ENCODE results near the gene FKBP1A.

The FKBP1A gene

DNA sequence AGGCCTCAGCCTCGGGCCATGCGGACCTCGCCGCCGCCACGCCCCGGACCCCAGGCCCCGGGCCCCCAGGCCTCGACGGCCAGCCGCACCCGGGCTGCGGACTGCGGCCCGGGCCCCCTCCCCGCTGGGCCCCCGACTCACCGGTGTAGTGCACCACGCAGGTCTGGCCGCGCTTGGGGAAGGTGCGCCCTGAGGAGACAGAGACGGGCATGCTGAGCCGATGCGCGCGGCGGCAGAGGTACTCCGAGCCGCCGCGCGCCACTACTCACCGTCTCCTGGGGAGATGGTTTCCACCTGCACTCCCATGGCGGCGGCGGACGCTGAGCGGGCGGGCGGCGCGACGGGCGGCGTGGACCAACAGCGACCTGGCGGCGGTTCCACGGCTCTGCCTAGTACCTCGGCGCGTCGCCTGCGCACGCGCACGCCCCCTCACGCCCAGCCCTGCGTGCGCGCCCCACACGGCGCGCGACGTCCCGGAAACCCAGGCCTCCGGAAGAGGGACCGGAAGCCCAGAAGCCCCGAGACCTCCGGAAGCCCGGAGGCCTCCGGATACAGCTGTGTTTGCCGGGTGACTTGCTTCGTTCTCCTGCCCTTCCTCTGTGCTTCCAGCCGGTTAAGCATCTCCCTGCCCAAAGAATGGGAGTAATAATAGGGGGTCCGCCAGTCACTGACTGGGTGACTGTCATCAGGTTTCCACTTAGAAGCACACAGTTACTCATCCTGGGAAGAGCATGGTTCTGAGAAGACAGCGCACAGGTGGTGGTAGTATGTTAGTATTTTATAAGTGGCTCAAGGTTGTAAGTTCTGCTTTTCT, at the start of gene FKBP1A:
Gene FKBP1A, minus strand, starts transcription at position 362 of the 814 bp plus-strand sequence. Its CDS starts 56 bp downstream, at position 306.
- DNase-seq, result peak; percentile 92

DNA sequence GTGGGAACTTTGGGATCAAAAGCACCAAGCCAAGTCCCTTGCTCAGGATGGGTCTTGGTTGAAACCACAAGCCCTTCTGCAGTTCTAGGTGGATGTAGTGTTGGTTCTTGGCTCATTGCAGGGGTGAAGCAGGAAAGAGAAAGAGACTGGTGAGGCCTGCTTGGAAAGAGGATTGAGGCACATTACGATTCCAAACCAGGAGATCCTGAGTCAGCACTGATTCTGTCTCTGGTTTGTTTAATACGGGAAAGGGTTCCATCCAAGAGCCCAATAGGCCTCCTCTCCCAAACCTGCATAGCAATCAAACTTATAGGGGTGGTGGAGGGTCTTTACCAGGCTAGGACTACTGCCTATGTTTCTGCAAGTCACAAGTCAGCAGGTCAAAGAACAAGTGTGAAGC, 49.5 kb upstream of the FKBP1A start:
- no peak for DNase-seq

DNA sequence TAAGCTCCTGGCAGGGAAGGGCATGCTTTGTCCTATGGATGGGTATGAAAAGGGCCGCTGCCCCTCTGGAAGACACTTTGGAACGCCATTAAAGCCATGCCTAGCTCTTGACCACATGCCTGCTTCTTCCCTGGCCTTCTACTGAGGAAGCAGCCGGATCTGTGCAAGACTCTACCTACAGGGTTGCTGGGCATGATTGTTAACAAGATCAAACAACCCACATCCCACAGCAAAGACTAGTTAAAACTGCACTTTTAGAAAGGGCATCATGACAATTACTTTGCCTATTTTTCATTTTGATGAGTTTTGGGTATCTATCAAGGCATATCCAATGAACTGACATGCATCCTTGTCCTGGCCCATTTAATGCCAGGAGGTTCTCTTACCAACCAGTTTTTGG, 48.3 kb upstream of the FKBP1A start:
- DNase-seq, result no peak

DNA sequence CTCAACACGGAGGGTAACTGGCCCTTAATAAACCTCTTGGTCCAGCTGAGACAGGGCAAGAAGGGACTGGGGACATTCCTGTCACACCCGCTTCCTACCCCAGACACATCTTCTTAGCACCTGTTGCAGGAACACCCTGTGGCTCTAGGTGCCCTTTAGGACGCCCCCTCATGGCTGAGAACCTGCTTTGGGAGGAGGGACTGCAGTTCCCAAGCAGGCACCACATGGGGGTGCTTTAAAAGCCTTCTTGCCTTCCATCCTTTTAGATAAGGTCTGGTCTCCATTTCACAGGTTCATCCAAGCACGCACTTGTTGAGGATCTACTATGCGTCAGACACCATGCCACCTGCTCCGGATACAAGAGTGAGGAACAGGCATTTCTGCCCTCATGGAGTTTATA, 47.2 kb upstream of the FKBP1A start:
- DNase-seq, result peak; percentile 33

DNA sequence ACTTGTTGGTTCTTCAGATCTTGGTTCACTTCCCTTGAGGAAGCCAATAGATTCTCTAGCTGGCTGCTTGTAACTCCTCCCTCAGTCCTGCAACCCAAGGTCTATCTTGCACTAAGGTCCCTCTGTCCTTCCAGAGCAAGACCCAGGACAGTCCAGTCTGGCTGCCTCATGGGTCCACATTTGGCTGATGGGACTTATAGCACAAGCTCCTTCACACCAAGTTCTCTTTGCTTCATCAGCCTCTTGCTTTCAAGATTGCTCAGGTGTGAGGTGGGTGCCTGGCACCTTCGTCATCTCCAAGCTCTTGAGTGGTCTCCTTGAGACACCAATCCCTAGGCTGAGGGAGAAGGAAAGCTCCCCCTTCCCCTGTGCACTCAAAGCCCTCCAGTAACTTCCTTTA, 45.5 kb upstream of the FKBP1A start:
- DNase-seq, result no peak

DNA sequence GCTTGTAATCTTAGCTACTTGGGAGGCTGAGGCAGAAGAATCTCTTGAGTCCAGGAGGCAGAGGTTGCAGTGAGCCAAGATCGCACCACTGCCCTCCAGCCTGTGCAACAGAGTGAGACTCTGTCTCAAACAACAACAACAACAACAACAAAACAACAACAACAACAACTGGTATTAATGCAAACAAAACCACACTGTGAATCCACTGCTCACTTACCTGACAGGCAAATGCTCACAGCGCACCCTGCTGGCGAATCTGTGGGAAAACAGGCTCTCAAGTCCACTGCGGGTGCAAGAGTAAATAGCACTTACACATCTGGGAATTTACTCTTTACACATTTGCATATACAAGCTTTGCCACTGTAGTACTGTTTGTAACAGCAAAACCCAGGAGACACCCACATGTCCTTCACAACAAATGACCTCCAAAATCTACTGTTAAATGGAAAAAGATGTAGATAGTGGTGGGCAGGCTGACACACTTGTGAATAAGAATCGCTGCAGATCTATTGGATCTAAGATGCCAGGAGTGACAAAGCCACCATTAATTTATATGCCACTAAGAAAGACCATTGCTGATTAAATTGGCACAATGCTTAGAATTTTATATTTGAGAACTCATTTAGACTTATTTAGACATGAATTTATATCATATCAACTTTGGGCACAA, 44.5 kb upstream of the FKBP1A start:
- peak; percentile 68 for DNase-seq

DNA sequence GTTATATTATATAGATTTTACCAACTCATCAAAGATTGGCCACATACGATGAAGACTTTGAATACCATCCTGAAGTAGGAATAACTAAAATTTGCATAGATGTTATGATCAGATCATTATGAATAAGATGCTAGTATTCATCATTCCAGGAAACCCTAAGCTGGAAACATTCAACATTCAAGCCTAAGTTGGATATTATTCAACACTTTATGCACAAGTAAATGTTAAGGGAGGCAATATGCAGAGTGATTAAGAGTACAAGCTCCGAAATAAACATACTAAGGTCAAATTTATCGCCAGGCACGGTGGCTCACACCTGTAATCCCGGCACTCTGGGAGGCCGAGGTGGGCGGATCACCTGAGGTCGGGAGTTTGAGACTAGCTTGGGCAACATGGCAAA, 43.4 kb upstream of the FKBP1A start:
- DNase-seq, result no peak

DNA sequence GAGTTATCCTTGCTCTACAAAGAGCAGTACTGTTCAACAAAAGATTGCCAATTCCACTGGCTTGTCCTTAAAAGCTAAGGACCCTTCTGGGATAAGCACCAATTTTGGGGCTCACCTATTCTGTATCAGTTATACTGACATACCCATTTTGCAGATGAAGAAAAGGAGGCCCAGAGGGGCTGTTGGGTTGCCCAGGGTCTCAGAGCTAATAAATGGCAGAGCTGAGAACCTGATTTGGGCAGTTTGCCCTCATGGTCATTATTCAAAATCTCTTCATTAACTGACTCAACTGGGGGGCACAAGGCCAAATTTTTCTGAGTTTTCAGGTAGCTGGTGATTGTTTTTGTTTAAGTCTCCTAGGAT, 42.5 kb upstream of the FKBP1A start:
- DNase-seq, result no peak

DNA sequence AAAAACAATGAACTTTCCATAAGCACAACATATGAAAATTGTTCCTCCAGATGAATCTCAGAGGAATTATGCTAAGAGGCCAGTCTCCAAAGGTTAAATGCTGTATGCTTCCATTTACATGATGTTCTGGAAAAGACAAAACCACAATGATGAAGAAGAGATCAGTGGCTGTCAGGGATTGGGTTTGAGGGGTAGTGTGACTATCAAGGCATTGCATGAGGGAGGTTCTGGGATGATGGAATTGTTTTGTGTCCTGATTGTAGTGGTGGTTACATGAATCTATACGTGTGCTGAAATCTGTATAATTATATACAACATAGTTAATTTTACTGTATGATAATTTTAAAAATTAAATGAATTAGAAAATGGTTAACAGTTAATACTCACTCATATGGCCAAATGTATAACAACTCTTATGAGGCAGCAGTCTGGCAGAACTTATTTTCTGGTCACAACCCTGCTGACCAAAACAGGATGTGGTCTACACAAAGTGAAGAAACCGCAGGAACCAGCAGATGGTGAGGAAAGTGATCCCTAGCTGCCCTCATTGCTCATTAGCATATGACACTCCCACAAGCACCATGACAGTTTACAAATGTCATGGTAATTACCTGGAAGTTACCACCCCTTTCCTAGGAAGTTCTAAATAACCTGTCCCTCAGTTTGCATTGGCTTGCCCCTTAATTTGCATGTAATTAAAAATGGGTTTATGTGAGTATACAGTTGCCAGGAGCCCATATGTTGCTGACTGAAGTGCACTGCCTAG, 41.9 kb upstream of the FKBP1A start:
- peak; percentile 95 for DNase-seq

DNA sequence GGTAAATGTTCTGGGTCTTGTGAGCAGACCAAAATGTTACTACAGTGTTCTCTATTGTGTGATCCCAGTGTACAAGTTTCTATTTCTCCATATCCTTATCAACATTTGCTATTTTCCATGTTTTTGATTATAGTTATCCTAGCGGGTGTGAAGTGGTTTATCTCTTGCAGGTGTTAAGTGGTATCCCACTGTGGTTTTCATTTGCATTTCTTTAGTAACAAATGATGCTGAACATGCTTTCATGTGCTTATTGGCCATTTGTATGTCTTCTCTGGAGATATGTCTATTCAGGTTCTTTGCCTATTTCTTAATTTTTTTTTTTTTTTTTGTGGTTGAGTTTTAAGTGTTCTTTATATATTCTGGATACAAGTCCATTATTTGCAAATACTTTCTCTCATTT, 38.3 kb upstream of the FKBP1A start:
- DNase-seq, result no peak

DNA sequence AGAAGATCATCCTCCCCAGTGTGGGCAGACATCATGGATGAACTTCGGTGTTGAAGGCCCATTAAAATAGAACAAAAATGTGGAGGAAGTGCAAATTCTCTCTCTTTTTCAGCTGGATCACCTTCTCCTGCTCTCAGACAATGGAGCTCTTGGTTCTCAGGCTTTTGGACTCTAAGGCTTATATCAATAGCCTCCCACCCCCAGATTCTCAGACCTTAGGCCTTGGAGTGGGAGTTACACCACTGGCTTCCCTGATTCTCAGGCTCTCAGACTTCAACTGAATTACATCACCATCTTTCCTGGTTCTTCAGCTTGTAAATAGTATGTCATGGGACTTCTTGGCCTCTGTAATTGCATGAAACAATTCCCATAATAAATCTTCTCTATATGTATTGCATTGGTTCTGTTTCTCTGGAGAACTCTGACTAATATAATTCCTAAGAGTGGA, 37.2 kb upstream of the FKBP1A start:
- peak; percentile 94 for DNase-seq

DNA sequence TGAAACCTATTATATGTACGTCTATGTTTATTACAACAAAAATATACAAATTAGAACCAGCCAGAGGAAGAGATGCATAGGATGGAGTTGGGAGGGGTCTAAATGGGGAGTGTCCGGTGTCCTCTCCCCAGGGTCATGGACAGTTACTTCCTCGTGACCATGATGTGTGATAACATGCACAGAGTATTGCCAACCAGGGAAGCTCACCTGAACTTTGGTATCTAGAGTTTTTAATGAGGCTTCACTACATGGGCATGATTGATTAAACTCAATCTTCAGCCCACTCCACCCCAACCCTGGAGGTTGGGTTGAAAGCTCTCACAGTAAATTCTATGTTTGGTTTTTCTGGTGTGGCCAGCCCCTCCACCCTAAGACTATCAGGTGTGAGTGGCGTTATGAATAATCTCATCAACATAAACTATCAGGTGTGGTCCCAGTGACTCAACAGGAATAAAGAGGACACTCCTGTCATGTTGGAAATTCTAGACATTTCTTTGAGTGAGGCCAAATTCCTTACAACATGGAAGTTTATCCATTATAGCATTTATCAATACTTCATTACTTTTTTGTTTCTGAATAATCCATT, 36.4 kb upstream of the FKBP1A start:
- DNase-seq, result no peak

DNA sequence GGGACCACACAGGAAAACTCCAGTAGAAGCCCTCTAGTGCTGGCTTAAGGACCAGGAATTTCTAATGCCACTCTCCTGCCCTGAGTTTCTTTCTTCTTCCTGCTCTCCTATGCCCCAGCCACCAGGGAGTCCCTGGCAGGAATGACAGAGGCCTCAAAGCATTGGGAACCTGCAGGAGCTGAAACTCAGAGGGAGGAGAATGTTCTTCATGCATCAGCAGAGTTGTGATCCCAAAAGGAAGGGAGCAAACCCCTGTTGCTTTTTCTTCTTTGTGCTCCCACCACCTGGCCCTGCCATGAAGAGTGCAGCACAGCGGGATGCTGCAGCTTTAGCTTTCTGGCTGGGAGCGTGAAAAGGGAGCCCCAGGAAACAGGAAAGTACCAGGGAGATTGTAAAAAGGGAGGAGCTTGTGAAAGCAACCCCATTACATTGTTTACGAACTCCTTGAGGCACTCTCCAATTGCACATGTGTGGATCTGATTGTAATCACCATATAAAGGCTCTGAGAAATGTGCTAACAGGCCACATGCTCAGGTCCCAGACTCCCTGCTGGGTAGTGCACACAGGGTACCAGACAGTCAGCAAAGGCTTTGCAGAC, 34.7 kb upstream of the FKBP1A start:
- DNase-seq, result peak; percentile 52

DNA sequence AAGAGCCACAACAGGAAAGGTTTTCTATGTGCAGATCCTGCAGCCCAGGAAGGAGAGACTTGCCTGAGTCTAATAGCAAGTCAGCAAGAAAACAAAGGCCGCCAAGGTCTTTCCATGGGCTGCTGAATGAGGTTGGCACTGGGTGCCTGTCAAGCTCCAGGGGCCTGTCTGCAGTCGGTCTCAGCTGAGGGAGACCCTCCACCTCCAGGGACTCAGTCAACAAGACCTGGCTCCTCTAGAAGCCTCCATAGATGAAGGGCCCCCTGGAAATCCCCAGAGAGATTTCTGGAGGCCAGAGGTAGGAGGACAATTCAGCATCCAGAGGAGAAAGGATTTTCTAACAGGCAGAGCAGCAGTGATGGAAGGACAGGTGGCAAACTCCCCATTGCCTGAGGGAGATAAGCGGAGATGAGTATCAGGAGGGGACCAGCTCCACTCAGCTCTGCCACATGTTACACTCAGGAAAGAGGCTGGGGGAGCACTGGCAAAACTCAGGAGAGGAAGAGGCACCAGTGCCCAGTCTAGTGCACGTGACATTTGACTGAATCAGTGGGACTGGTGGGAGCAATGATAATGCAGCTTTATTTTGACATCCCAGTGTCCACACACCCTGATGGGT, 33.5 kb upstream of the FKBP1A start:
- DNase-seq, result no peak

DNA sequence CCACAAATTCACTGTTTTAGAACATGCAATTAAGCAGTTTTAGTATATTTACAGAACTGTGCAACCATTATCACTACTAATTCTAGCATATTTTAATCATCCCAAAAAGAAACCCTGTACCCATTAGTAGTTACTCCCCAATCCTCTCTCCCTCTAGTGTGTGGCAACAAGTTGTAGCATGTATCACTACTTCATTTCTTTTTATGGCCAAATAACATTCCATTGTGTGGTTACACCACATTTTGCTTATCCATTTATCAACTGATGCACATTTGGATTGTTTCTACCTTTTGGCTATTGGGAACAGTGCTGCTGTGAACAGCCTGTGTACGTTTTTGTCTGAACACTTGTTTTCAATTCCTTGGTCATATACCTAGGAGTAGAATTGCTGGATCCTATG, 31.5 kb upstream of the FKBP1A start:
- no peak for DNase-seq

DNA sequence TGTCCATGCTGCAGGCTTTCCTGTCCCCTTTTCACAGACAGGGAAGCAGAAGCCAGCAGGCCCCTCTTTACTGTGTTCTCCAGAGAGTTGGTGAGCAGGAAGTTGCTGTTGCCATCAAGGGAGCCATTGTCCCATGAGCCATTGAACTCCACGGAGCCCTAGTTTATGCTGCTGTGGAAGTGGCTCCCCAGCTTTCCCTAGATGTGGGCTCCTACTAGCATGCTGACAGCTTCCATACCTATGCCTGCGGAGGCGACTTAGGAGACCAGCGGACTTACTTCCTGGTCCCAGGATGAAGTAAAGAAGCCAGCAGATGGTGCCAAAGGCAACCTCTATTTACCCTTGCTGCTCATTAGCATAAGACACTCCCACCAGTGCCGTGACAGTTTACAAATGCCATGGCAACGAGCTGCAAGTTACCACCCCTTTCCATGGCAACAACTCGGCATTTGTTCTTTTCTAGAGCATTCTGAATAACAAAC, 30.8 kb upstream of the FKBP1A start:
- DNase-seq, result peak; percentile 83

DNA sequence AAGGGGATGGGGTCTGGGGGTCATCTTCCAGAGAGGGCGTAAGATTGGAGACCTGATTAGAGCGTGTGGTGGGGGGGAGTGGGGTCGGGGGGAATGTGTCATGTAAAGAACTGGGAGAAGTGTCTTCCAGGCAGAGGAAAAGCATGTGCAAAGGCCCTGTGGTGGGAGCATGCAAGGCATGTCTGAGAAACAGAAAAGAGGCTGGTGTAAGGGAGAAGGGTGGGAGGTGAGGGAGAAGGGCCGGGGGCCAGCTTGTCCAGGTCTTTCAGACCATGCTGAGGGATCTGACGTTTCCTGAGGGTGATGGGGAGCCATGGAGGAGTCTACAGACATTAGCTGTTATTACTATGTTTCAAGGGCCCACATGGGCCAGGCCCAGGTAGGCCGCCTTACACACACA, 30.4 kb upstream of the FKBP1A start:
- DNase-seq, result no peak

DNA sequence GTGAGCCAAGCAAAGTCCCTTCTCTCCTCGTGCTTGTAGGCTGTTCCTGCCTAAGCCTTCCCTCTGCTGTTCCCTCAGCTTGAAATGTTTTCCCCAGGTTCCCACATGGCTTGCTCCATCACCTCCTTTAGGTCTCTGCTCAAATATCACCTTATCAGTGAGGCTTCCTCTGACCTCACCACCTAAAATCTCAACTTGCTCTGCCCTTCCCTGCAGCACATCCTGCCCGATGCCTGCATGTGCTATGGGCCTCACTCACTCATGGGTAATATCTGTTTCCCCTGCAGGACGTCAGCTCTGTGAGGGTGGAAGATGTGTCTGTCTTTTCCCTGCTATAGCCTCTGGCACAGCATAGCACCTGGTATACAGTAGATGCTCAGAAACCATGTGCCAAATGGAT, 29.9 kb upstream of the FKBP1A start:
- no peak for DNase-seq

DNA sequence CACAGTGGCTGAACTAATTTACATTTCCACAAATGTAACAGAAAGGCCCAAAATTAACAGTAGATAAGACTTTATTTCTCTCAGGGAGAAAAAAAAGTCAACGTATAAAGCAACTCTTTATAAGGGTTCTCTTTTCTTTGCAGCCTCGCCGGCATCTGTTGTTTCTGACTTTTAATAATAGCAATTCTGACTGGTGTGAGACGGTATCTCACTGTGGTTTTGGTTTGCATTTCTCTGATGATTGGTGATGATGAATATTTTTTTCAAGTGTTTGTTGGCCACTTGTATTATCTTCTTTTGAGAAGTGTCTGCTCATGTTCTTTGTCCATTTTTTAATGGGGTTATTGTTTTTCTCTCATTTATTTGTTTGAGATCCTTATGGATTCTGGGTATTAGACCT, 27.2 kb upstream of the FKBP1A start:
- DNase-seq, result no peak

DNA sequence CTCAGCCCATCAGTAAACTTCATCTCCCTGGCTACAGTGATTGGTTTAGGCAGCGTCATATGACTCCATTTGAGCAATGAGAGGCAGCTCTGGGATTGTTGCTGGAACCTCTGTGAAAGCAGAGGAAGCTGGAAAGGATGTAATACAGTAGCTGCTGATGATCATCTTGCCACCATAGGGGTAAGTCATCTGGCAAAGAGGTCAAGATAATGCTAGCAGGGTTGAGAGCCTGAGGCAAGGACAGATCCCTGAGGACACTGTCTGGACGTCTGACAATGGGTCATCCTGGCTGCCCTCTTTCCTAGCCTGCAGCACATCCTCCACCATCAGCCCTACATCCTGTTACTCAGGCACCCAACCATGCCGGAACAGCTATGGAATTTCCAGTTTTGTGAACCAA, 25.5 kb upstream of the FKBP1A start:
- peak; percentile 79 for DNase-seq

DNA sequence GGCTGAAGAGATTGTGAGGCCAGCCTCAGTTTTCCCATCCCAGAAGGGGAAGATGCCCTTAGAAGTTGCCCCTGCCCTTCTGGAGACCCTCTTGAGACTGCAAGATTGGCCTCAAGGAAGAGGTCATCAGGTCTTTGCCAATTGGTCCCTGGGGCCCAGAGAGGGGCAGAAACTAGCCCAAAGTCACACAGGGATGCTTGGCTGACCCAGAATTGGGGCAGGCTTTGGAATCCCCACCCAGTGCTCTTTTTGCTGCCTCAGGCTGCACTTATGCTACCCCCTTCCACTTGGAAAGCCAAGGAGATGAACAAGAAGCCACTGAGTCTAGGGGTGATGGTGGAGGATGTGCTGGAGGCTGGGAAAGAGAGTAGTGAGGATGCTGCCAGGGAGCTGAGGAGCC, 24.9 kb upstream of the FKBP1A start:
- DNase-seq, result no peak

DNA sequence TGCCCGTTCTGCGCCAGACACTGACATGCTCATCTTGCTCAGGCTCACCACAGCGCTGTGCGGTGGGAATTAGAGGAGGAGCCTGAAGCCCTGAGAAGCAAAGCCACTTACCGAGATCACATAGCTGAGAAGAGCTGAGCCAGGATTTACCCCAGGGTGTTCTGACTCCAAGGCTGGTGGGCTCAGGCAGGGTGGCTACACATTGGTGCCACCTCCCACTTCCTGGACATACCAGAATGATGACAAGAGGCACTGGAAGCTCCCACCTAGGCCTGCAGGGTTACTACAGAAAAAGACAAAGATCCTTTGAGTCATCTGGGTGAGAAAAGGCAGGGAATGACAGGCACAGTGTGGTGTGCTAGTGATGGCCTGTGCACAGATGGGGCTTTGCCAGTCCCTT, 24.4 kb upstream of the FKBP1A start:
- DNase-seq, result peak; percentile 63

Measured in HCEC 1CT (cell line).